Activated CD8-positive, alpha-beta memory T cell treated with anti-CD3 and anti-CD28 coated beads for 1 hour (primary cell): ENCODE measurements around the gene KCNA2.
A peak's percentile ranks its signal among the peaks of the same experiment; 100 is the strongest.

Experiments
- DNase-seq, 2 donors: peaks; one replicate each; pipeline ENCODE4 v3.0.0-alpha.2; 2020; ENCODE audit warnings: low read depth in 1 of 2; ENCODE audit errors: extremely low read depth in 1 of 2

The KCNA2 gene

GRCh38 chr1:110605901-110606656 is at the start of gene KCNA2:
Gene KCNA2, minus strand, starts transcription at chr1:110606358. Its CDS starts 1,576 bp downstream, at chr1:110604782.
- DNase-seq: no peak

- no peak for DNase-seq
Measured at GRCh38 chr1:110650609-110651008, 44.5 kb upstream of the KCNA2 start.

GRCh38 chr1:110648417-110648816 is 42.3 kb upstream of the KCNA2 start:
- DNase-seq: no peak

GRCh38 chr1:110647254-110647891 is 41.2 kb upstream of the KCNA2 start:
- no peak for DNase-seq

- DNase-seq: no peak
Measured at GRCh38 chr1:110645821-110646735, 39.9 kb upstream of the KCNA2 start.

GRCh38 chr1:110645211-110645610 is 39.1 kb upstream of the KCNA2 start:
- DNase-seq: no peak

GRCh38 chr1:110643879-110644472 is 37.8 kb upstream of the KCNA2 start:
- no peak for DNase-seq

GRCh38 chr1:110639724-110640386 is 33.7 kb upstream of the KCNA2 start:
- DNase-seq: no peak

GRCh38 chr1:110638556-110638955 is 32.4 kb upstream of the KCNA2 start:
- no peak for DNase-seq

- no peak for DNase-seq
Measured at GRCh38 chr1:110638058-110638457, 31.9 kb upstream of the KCNA2 start.

GRCh38 chr1:110637475-110637874 is 31.3 kb upstream of the KCNA2 start:
- no peak for DNase-seq

GRCh38 chr1:110636149-110636935 is 30.2 kb upstream of the KCNA2 start:
- DNase-seq: no peak

- DNase-seq: no peak
Measured at GRCh38 chr1:110635434-110635833, 29.3 kb upstream of the KCNA2 start.

- peak in 1 of 2 donors; percentile 39 for DNase-seq
Measured at GRCh38 chr1:110634455-110635311, 28.5 kb upstream of the KCNA2 start.

GRCh38 chr1:110634086-110634454 is 27.9 kb upstream of the KCNA2 start:
- no peak for DNase-seq

- no peak for DNase-seq
Measured at GRCh38 chr1:110633646-110634030, 27.5 kb upstream of the KCNA2 start.

GRCh38 chr1:110631836-110632620 is 25.9 kb upstream of the KCNA2 start:
- no peak for DNase-seq
